Motor neuron (in vitro differentiated cells): ENCODE results near the gene MORN2. TPM values are rescaled to one million over a fixed set of nuclear protein-coding genes. Genes with fewer than 3 reads are reported as not detected.
A peak's percentile ranks its signal among the peaks of the same experiment; 100 is the strongest.

Experiments
- ATAC-seq, 8 experiments: fragments of 200-7000 bp; cut with Tn5 transposase; replicated peaks in 6 of 8; 2 replicates each; pipeline ENCODE4 v1.8.0; 2021; ENCODE audit warnings: mild to moderate bottlenecking in 8 of 8, moderate library complexity in 8 of 8
- H3K27ac ChIP-seq, 2 donors: fragments of 250-450 bp; sonication (Bioruptor Pico); 2 replicates each; pipeline ENCODE4 v1.9.0; 2021; ENCODE audit warnings: antibody characterized with exemption in 2 of 2, mild to moderate bottlenecking in 2 of 2, moderate library complexity in 1 of 2
- H3K4me1 ChIP-seq, 2 donors: fragments of 250-450 bp; sonication (Bioruptor Pico); replicated peaks in 1 of 2; 2 replicates each; pipeline ENCODE4 v1.6.1; 2021; ENCODE audit warnings: antibody characterized with exemption in 2 of 2, mild to moderate bottlenecking in 2 of 2, moderate library complexity in 1 of 2
- H3K4me3 ChIP-seq, 5 donors: fragments of 250-450 bp; sonication (Bioruptor Pico); 2 replicates each; pipeline ENCODE4 v1.9.0; 2021; ENCODE audit warnings: antibody characterized with exemption in 5 of 5, mild to moderate bottlenecking in 5 of 5, moderate library complexity in 4 of 5
- WGBS, 10 experiments: fragments of 450-650 bp; shearing (Covaris generic); methylation state at CpG; one replicate each; pipeline ENCODE4 v1.0.0; 2022; 5-methylcytosine and 5-hydroxymethylcytosine counted together
- in situ Hi-C, 9 experiments: fragments of 400-800 bp; cut with MboI; loops; one replicate each; pipeline ENCODE4 v1.15.0; 2021; ENCODE audit warnings: low sequenced_read_pairs in 9 of 9, low pct_unique_long_range_greater_than_20kb in 2 of 9; ENCODE audit not compliant: unreplicated experiment in 9 of 9
- total RNA-seq, 8 experiments: library from RNA; unstranded; fragments of 300-600 nt; gene quantifications; 2 replicates each; pipeline versions ENCODE4 v1.2.3 to v1.2.4, GENCODE V29; 2022

The MORN2 gene
- total RNA-seq, 8 experiments from 2014 or later: 13.0 to 120 (median 33.8) TPM

DNA sequence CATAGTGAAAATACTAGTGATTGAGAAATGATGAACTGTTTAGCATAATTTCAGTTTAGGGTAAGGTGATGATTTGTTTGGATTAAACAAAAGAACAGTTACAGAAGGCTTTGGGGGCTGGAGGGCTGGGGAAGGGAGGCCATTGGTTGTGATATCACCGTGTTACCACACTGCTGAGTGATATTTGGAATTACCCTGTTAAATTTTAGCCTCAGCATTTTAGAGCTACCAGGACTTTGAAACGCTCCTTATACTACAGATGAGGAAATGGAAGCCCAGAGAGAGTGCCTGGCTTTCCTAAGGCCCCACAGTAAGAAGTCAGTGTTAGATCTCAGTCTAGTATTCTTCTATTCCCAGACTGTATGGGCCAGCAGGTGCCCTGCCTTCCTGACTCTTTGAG lies 29.5 kb downstream of the MORN2 start:
- ATAC-seq: no peak
- H3K27ac ChIP-seq: no peak overlapping the region
- no peak overlapping the region for H3K4me3 ChIP-seq
- in situ Hi-C loops: no loop called here
- 22 to 100% (median 76%) methylated on average over 1 to 2 of the region's 2 CpGs; no CpG with 5 or more reads in 4 of the 10 experiments for WGBS, 10 experiments
- H3K4me1 ChIP-seq: no peaks in the 10 kb centered on the region

DNA sequence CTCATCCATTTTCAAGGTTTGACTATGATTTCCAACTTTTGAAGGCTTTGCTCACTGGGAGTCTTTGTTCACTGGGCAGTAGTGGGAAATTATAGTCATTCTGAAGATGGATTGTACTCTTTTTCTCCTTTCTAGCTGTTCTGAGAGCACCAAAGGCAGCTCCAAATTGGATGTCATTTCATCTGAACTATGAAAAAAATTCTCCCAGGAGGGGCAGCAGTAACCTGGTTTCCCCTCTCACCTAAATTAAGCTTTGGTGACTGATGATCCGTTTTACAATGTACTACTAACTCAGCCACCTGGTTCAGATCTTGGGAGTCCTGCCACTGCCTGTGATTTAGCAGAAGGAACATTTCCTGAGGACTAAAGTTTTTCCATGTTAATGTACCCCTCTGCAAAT lies 31.5 kb downstream of the MORN2 start:
- Histone ChIP-seq H3K4me1 (no peaks in the 10 kb centered on the region), H3K4me3 (no peak overlapping the region), H3K27ac (no peak overlapping the region)
- in situ Hi-C loops: no loop called here
- WGBS, 10 experiments: 11 to 75% (median 40%) methylated on average over 1 of the region's 1 CpG; no CpG with 5 or more reads in 5 of the 10 experiments
- no peak for ATAC-seq

DNA sequence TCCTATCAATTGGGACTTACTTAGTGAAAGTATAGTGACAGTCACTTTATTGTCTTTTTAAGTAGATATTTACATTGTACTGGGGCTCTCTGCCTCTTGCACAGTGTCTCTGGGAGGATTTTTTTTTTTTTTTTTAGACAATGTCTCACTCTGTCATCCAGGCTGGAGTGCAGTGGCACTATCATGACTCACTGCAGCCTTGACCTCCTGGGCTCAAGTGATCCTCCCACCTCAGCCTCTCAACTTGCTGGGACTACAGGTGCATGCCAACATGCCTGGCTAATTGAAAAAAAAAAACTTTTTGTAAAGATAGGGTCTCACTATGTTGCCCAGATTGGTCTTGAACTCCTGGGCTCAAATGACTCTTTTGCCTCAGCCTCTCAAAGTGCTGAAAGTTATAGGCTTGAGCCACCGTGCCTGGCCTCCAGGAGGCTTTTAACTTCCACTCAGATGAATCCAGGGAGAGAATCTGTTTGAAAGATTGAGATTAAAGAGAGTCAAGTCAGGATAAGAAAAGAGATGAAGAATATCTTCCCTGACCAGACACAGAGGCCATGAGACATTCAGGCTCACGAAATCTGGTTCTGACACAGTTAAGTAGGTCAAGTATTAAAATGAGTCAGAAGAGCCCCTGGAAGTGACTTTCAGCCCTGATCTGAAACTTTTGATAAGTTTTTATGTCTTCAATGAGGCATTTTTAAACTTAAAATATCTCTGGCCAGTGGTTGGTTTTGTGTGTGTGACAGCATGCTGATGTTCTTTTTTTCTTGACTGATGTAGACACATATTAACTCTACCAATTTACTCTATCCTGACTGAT lies 32.2 kb downstream of the MORN2 start:
- WGBS, 10 experiments: 67 to 100% (median 96%) methylated on average over 1 to 2 of the region's 2 CpGs; no CpG with 5 or more reads in 5 of the 10 experiments
- peak in 3 of 8 experiments; percentile 44 to 59 (median 57) for ATAC-seq
- in situ Hi-C loops: no loop called here
- H3K27ac ChIP-seq: no peak overlapping the region
- no peaks in the 10 kb centered on the region for H3K4me1 ChIP-seq
- H3K4me3 ChIP-seq: no peak overlapping the region

DNA sequence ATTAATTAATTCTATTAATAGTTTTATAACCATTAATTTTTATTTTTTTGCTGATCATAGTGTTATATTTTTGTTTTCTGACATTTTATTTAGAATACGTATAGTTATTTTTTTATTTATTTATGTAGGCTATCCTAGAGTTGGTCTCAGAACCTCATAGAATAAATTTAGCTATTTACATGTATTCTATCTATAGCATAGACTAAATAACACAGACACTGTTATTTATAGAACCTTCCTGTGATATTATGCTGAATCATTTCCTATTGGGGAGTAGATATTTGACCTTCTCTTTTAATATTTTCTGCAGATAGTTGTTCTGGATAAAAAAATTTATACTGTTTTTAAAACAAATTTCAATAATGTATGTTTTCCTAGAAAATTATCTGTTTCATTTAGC lies 34.1 kb downstream of the MORN2 start:
- 67 to 100% (median 100%) methylated on average over 1 of the region's 1 CpG; no CpG with 5 or more reads in 2 of the 10 experiments for WGBS, 10 experiments
- H3K4me1 ChIP-seq: no peaks in the 10 kb centered on the region
- ATAC-seq: no peak
- no peak overlapping the region for H3K27ac ChIP-seq
- no peak overlapping the region for H3K4me3 ChIP-seq
- in situ Hi-C loops: no loop called here

DNA sequence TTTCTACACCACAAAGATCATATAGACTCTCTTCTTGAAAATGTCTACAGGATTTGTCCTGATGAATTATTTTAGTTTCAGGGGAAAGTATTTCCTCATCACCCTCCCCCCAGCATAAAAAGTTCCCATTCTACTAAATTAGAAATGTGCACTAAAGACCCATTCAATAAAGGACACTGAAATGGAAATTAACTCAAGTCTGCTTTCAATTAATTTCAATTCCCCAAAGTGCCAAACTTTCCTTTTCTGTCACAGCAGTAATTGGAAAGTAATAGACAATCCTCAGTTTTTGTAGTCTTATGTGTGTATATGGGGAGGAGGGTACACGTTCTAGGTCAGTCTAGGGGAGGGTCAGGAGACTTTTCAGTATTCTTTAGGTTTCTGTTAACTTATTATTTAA lies 35.4 kb downstream of the MORN2 start:
- Histone ChIP-seq H3K27ac (no peak overlapping the region), H3K4me3 (no peak overlapping the region), H3K4me1 (no peaks in the 10 kb centered on the region)
- 38 to 90% (median 66%) methylated on average over 1 of the region's 1 CpG; no CpG with 5 or more reads in 4 of the 10 experiments for WGBS, 10 experiments
- no peak for ATAC-seq
- in situ Hi-C loops: no loop called here

DNA sequence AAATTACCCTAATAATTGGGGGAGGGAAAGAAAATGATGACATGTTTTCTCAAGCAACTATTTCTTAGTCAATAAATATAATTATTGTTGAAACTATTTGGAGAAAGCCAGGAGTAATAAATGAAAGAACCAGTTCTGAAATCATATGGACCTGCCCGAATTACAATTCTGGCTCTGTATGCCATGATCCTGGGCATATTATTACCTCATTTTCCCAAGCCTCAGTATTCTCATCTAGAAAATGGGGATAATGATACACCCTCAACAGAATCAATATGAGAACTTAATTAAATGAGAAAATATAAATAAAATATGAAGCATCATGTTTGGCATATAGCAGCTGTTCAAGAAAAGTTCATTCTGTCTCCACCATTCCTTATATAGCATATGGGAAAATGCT lies 36.8 kb downstream of the MORN2 start:
- Histone ChIP-seq H3K4me3 (no peak overlapping the region), H3K4me1 (no peaks in the 10 kb centered on the region), H3K27ac (no peak overlapping the region)
- 20 to 100% (median 83%) methylated on average over 1 of the region's 1 CpG; no CpG with 5 or more reads in 6 of the 10 experiments for WGBS, 10 experiments
- in situ Hi-C loops: no loop called here
- no peak for ATAC-seq

DNA sequence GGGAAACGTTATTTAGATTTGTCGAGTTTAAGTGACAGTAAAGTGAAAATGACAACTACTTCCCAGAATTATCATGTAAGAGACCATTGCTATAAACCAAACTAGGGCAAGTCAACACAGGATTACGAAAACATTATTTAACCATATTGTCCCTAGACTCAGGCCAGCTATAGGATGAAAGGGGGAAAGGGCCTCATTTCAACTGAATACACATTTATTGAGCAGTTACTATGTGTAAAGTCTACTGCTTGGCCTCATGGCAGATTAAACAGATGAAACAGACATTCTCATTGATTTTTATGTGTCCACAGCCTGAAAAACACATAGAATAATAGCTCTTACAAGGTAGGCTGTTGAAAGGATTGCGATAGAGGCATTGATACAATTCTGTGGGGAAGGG lies 46.6 kb downstream of the MORN2 start:
- no peak overlapping the region for H3K27ac ChIP-seq
- 58 to 100% (median 83%) methylated on average over 1 to 4 of the region's 4 CpGs; no CpG with 5 or more reads in 2 of the 10 experiments for WGBS, 10 experiments

DNA sequence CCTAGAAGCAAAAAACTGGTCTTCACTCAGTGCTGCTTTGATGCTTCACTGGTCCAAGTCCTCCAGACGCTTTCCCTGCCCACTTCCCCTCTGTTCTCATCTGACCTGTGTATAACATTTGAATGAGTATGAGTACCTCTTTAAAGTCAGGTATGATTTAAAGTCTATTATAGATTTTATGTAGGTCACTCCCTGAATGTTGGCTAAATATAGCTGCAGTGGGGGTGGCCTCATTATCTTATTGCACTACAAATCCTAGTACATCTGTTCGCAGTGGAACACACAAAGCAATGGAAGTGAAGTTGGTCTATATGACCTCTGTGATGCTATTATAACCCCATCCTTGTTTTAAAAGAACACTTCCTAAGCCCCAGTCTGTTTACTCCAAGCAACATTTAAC lies 47.1 kb downstream of the MORN2 start:
- Histone ChIP-seq H3K4me3 (no peak overlapping the region), H3K27ac (no peak overlapping the region), H3K4me1 (no peaks in the 10 kb centered on the region)
- in situ Hi-C loops: no loop called here
- 80 to 100% (median 100%) methylated on average over 1 to 2 of the region's 2 CpGs; no CpG with 5 or more reads in 2 of the 10 experiments for WGBS, 10 experiments
- ATAC-seq: no peak

More for the DNA sequence above, 46.6 kb downstream of the MORN2 start:
- in situ Hi-C loops: no loop called here
- Histone ChIP-seq H3K4me1 (no peaks in the 10 kb centered on the region), H3K4me3 (no peak overlapping the region)
- ATAC-seq: no peak

DNA sequence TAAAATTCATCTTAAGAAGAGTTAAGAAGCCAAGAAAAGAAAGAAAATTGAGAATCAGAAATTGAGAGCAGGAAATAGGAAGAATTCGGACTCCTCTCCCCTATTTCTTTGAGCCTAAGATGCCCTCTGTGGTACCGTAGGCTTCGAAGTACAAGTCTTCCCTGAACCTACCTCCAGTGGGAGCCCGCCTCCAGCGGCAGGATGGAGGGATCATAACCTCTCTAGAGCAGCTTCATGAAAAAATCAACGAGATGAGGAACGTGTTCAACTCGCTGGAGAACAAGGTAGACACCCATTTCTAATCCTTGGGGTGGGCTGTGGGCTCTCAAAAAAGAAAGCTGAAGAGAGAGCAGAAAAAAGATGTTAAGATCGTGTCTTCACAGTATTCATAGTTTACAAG lies 50.2 kb downstream of the MORN2 start:
- 33 to 80% (median 65%) methylated on average over 3 to 9 of the region's 9 CpGs; no CpG with 5 or more reads in 2 of the 10 experiments for WGBS, 10 experiments
- H3K4me1 ChIP-seq: no peaks in the 10 kb centered on the region
- H3K4me3 ChIP-seq: no peak overlapping the region
- H3K27ac ChIP-seq: no peak overlapping the region
- in situ Hi-C loops: loop anchor here in 1 of 9 experiments (25.0 kb wide), 1 partner anchor 311 kb away; the partner anchor contains the start of gene CDKL4
- no peak for ATAC-seq

DNA sequence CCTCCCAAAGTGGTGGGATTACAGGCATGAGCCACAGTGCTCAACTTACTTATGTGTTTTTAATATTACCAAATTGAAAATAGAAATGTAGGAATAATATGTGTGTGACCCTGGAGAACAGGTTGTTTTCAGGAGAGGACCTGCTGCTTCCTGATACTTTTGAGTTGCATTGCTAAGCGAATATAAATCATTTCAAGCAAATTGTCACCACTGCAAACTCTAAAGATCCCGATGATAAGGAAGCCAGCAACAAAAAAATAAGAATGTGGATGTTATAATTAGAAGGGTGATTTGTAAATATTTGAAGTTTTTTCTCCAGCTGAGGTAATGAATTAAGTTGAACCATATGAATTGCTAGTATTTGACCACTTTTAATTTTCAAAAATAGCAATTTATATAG lies 54.8 kb downstream of the MORN2 start:
- Histone ChIP-seq H3K4me1 (no peaks in the 10 kb centered on the region), H3K27ac (no peak overlapping the region), H3K4me3 (no peak overlapping the region)
- no peak for ATAC-seq
- in situ Hi-C loops: loop anchor here in 1 of 9 experiments (25.0 kb wide), 1 partner anchor 307 kb away; the partner anchor contains the start of gene CDKL4
- 47 to 100% (median 86%) methylated on average over 1 to 2 of the region's 2 CpGs for WGBS, 10 experiments

Other genes starting within 250 kb of the MORN2 start
- gene GALM, start 209.9 kb upstream of the MORN2 start, total RNA-seq: 1 to 10 TPM; 1.7 to 5.3 (median 2.4) TPM
- gene SRSF7, start 124.6 kb upstream of the MORN2 start, total RNA-seq: 100 to 1,000 TPM in 7 of 8 experiments, 10 to 100 TPM in 1; 86.3 to 270 (median 120) TPM
- gene GEMIN6, start 97.8 kb upstream of the MORN2 start, total RNA-seq: 10 to 100 TPM in 4 of 8 experiments, 1 to 10 TPM in 4; 7.9 to 26.4 (median 10.2) TPM
- gene DHX57, start within 50 bp of the MORN2 start, total RNA-seq: 10 to 100 TPM; 10.6 to 31.8 (median 28.1) TPM
- gene ARHGEF33, start 13.9 kb downstream of the MORN2 start, total RNA-seq: 1 to 10 TPM in 5 of 8 experiments, under 1 TPM in 3; 0.41 to 6.0 (median 1.5) TPM
- 100 to 1,000 TPM in 2 of 8 experiments, 10 to 100 TPM in 6; 15.0 to 224 (median 26.1) TPM for gene SOS1, start 245.1 kb downstream of the MORN2 start, total RNA-seq